HG03064 (cell line): Measurements from ENCODE around the gene CELSR1.
"Not testable (repeated sequence)": the region's sequence is repeated elsewhere in the genome, so short reads cannot be mapped to it uniquely, and the experiment has no call there.

Experiments used
- ATAC-seq: cut with Tn5 transposase; IDR thresholded peaks from one replicate; pipeline ENCODE4 v1.9.1; 2021; ENCODE audit warnings: low read depth; ENCODE audit not compliant: unreplicated experiment

CELSR1 gene

DNA sequence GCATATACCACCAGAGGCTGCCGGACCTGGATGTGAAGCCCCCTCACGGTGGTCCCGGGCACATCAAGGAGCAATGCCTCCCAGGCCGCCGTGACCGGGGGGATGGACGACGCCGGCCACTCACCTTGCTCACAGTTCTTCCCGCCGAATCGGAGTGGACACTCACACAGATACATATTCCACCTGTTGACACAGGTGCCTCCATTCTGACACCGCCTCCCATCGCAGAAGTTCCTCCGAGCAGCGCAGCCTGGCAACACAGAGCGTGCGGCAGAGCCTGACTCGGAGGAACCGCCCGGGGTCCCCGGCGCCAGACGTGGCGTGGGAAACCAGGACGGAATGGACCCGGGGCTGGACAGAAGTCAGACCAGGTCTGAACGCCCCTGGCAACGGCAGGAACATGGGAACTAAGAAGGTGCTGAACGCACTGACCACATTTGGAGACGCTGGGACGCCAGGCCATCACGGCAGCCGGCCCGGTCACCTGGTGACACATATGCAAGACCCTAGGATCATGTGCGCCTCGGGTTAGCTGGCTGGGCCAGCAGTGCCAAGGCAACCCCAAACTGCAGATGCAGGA is 127.7 kb downstream of the CELSR1 start:
- no peak for ATAC-seq

DNA sequence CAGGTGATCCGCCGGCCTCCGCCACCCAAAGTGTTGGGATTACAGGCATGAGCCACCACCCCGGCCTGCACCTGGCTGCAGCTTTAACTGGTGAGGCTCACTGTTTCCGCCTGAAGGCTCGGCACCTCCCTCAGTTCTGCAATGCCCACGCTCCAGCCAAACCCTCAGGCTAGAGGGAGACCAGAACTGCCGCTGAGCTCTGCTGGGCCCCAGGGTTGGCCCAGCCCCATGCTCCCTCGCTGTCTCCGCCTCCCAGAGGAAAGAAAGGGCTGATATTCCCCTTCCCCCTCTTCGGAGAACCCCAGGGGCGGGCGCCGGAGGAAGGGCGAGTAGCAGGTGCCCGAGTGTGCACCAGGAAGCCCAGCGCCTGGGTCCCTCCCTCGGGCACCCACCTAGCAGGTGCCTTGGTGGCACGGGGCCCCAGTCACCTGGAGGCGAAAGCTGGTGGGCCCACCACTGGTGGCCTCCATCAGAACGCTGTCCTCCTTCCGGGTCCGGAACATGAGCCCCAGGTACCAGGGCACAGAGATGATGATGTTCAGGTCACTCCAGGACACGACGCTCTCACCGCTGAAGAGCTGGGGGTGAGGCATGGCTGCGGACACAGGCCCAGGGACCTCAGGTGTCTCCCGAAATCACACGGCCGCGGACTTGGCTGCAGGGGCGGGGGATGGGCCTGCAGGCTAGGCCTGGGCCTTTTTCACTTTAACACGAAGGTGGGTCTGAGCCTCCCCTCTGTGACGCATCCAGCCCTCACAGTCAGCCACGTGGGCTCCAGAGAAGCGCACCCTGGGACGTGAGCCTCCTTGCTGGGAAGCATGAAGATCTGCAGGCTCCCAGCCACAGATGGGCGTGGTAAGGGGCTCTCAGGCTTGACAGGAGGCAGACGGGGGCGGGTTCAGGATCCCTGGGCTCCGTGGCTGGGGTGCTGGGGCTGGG is 128.6 kb downstream of the CELSR1 start:
- no peak for ATAC-seq

DNA sequence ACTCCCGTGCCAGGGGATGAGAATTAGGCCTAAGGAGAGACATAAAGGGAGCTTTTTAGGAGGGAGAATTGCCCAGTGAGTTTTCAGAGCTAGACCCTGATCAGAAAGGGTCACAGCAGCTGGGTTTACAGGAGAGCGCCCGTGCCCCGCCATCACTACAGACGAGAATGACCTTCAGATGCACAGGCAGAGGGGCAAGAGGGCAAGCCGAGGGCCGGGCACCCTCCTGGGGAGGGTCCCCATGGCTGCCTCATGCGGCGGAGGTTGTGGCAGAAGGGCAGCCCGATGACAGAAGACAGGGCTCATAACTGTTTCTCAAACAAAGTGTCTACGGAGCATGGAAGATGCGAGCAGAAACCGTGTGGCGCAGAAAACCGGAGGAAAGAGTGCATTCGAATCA is 129.7 kb downstream of the CELSR1 start:
- ATAC-seq, result no peak

DNA sequence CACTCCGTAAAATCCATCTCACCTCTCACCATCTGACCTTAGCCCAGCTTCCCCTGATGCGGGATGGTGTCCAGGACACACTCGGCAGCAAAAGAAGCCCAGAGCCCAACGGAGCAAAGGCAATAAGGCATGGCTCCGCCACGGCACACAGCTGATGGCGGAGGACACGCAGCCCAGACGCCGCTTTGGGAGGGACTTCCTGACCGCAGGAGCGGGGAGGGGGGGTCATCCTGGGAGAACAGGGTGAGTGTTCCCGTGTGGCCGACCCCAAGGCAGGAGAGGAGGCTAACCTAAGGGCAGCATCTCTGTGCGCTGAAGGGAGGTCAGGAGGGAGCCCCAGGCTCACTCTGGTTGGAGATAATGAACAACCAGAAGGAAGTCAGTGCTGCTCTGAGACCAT is 130.6 kb downstream of the CELSR1 start:
- no peak for ATAC-seq

DNA sequence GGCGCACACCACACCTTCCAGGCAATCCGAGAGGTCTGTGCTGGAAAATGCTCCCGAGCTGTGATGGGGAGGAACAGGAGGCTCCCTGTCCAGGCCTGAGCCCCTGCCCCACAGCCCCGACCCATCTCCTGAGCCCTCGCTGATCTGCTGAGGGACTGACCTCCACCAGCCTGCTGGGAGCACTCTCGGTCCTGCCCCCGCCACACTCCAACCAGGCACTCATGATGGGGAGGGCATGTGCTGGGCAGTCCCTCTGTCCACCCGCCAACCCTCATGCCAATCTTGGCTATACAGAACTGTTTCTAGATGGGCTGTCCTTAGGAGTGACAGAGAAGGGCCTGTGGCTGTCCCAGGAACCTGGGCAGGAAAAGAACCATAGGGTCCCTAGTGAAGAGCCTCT is 131.1 kb downstream of the CELSR1 start:
- no peak for ATAC-seq

DNA sequence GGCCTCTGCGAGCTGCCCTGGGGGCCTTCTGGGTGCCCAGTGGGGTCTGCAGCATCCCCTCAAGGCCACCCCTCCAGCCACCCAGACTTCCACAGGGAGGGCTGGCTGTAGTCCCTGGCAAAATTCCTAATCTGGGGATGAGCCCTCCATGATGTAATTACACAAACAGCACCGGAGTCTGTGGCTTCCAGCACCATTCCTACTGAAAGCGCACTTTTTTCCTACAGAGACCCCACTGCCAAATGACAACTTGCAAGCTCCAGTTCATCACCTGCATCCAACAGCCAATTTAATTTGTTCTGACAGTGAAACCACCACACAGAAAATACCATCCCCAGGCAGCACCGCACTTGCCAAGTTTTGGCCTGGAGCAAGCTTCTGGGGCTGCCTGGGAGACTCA is 131.5 kb downstream of the CELSR1 start:
- ATAC-seq, result no peak

DNA sequence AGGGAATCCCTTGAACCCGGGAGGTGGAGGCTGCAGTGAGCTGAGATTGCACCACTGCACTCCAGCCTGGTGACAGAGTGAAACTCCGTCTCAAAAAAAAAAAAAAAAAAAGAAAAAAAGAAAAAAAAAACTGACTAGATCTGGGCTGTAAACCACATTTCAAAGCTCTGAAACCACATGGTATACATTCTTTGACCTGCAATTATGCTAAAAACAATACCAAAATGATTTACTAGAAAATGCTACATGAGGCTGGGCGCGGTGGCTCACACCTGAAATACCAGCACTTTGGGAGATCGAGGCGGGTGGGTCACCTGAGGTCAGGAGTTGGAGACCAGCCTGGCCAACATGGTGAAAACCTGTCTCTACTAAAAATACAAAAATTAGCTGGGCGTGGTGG is 133.5 kb downstream of the CELSR1 start:
- ATAC-seq, result not testable (repeated sequence)

DNA sequence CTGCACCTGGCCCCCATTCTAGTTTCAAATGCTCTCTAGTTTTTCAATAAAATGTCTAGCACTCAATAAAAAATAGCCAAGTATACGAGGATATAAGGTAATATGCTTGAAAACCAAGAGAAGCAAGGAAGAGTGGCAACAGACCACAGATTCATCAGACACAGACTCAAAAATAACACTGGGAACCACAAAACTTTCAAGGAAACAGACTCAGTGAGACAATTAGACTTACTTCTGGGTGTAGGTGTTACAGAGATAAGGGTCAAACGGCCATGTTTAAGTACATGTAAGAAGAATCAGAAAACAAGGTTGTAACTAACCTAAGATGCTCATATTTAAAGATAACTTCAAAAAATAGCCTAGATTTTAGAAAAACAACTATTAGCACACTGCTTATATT is 134.9 kb downstream of the CELSR1 start:
- no peak for ATAC-seq

DNA sequence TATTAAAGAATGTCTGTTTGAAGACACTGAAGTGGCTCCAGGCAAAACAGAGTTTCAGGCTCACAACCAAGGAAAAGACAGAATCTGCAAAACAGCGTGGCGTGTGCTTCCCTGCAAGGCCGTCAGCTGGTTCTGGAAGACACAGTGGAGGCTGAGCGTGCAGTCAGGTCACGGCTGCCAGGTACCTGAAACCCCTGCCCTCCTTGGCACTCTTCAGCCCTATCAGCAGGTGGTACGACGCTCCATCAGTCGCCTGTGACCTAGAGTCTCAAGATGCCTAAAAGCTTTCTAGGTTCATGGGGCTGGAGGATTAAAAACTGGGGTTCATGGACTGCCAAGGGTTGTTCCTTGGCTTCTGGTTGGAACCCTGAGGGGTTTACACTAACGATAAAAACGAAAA is 136.1 kb downstream of the CELSR1 start:
- ATAC-seq, result no peak

DNA sequence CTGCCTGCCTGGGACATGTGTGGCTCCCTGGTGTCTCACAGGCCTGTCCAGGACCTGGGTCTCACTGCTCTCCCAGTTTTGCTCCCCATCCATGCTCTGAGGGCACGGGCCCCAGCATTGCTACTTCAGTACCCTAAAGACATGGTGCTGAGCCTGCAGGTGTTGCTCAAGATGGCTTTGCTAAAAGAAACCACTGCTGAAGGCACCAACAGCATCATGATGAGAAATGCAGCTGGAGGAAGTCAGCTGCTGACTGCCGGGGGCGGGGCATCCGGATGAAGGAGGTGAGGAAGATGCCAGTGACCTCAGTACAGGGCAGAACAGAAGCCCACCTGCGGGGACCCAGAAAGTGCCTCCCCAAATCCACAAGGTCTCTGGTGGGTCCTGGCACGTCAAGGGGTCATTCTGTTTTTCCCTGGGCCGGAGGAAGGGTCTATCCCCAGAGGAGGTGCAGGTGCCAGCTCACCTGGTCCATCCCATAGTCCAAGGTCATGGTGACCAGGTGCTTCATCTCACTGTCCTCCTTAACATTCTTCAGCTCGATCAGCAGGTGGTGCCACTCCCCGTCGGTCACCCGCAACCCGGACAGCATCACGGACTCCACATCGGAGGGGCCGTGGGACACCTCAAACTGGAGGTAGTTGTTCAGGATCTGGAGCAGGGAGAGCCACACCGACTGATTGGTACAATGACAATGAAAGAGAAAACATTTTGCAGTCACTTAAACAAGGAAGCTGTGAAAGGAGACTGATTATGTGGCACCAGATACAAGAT is 138.0 kb downstream of the CELSR1 start:
- no peak for ATAC-seq

DNA sequence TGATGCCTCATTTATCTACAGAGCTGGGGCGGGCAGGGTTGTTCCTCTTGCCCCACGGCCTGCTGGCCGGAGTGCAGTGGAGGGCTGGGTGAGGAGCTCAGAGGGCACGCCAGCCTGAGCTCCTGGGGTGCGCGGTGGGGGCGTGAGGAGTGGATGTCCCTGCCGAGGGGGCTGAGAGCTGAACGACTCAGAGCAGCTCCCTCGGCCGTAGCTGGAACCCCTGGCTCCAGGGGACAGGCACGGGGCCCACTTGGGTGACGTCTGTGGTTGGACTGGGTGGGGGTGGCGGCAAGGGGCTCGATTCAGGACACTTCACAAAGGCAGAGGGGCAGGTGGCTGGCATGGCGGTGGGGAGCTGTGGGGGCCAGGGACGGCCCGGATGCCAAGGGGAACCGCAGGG is 139.5 kb downstream of the CELSR1 start:
- no peak for ATAC-seq

DNA sequence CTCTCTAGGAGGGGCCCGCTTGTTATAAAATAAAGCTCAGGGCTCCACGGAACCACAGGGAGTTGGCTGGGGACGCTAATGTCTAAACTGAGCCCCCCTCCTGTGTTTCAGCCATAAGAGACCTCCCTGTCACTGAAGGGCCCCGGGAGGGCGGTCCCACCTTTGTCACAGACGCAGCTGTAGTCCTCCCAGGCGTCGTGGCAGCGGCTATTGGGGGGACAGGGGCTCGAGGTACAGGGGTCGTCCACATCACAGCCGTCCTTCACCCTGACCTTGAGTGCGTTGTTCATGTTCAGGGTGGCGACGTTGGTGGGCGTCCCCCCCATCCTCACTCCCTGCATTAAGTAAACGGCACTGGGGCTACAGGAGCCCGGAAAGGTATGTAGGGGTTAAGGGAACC is 139.9 kb downstream of the CELSR1 start:
- no peak for ATAC-seq

DNA sequence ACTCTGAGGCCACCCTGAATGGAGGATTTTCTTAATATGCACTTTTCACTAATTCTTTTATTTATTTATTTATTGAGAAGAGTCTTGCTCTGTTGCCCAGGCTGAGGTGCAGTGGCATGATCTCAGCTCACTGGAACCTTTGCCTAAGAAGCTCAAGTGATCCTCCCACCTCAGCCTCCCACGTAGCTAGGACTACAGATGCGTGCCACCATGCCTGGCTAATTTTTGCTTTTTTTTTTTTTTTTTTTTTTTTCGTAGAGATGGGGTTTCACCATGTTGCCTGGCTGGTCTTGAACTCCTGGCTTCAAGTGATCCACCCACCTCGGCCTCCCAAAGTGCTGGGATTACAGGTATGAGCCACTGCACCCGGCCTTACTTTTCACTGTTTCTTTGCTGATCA is 140.4 kb downstream of the CELSR1 start:
- ATAC-seq, result not testable (repeated sequence)

DNA sequence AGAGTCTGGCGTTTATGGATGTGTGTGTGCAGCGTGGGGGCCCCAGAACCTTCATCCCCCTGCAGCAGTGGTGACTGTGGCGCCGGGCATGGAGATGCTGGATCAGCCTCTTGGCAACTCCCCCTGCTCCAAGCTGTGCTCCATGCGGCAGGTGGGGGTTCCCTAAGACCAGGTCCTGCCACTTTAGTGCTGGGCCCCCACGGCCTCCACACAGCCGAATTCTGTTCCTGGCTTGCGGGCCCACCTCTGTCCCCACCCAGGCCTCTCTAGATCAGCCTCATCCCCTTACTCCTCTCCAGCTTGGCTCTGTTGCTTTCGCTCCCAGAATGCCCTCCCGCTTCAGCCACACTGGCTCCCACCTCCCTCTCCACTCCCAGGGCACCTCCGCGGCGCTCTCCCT is 142.3 kb downstream of the CELSR1 start:
- ATAC-seq, result no peak

DNA sequence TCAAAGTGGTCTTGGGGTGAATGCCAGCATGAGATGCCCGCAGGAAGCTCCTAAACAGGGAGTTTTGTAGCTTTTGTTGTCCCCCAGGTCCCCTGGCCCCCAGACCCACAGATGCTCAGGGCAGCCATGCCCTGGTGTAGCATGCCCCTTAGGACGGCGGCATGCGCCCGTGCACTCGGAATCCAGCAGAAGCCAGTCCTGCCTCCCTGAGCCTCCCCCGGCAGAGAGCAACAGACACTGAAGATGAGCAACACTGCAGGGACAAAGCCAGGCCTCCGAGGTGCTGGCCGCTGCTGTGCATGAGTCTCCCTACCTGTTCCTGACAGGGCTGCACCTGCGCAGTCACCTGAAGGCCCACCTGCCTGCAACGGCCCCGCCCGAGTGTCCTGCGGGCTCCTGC is 142.8 kb downstream of the CELSR1 start:
- ATAC-seq, result no peak

DNA sequence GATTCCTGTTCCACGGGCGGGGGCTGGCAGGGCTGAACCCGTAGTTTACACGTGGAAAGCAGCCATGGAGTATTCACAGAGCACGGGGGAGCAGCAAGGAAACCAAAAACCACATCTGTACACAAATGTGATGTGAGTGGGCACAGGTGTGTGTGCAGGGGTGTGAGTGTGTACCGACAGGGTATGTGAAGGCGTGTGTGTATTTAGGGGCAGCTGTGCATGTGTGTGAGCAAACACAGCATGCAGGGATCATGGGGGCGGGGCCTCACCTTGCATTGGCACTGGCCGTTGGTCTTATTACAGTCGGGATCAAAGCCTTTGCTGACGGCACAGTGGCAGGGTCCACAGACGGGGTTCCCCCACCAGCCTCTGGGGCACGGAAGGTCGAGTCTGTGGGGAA is 143.5 kb downstream of the CELSR1 start:
- no peak for ATAC-seq

DNA sequence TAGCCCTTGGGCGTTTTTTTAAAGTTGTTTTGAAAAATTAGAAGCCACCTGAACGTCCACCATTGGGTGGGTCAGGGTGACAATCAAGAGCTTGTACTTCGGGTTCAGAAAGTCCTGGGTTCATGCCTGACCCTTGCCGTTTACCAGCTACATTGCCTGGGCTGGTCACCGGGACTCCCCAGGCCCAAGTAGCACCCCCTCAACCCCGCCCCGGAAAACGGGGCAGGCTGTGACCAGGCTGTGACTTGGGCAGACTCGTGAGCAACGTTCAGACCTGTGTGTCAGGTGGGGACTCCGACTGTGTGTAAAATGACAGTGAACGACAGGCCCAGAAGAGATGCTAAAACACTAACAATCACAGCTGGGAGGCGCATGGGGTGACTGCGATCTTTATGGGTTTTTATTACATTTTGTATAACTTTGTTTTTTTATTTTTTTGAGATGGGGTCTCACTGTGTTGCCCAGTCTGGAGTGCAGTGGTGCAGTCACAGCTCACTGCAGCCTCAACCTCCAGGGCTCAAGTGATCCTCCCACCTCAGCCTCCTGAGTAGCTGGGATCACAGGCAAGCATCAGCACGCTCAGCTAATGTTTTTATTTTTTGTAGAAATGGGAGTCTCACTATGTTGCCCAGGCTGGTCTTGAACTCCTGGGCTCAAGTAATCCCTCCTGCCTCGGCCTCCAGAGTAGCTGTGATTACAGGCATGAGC is 145.1 kb downstream of the CELSR1 start:
- no peak for ATAC-seq

DNA sequence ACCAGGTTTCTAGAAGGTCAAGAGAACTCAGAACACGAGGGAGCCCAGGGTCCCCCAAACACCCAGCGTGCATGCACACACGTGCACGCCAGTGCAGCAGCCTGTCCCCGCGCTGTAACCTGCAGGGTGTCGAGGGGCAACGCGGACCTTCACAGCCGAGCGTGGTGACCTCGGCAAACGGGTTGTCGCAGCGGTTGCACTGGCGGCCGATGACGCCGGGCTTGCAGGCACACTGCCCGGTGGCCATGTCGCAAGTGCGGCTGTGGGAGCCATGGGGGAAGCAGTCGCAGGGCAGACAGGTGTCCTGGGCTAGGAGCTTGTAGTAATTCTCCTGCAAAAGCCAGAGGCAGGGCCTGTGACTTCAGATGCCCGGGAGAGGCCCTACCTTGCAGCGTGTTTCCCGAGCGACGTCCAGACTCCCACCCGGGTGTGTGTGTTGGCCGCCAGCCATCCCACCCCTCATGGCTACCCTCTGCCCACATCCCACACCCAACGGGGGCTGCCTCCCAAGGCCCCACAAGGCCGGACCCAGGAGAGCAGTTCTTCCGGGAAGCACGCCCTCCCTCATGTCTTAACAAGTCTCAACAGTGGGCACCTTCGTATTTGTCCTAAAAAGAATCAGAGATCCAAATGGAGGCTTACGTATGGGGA is 145.8 kb downstream of the CELSR1 start:
- ATAC-seq, result no peak

DNA sequence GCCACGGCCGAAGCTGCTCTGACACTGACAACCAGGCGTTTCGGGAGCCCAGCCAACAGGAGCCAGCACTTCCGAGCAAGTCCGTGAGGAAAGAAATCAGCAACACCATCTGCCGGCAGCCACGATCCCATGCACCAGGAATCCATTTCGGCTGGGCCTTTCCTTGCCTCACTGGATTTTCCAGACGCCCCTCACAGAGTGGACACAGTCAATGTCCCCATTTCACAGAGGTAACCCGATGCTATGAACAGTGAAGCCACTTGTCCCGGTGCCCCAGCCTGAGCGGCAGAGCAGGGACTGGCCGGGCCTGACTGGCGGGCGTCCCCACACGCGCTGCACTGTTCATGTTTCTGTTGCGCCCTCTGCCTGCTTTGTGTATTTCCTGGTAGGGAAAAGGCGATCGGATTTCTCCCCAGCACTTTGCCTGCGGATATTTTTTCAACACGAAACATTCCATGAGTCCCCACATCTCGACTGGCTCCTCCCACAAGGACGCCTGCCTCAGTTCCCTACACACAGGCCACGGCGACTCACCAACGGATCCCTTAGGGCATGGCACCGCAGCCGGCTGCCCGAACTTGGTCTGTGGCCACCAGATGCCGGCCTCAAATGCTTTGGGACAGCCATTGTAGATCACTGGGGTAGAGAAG is 146.6 kb downstream of the CELSR1 start:
- no peak for ATAC-seq

DNA sequence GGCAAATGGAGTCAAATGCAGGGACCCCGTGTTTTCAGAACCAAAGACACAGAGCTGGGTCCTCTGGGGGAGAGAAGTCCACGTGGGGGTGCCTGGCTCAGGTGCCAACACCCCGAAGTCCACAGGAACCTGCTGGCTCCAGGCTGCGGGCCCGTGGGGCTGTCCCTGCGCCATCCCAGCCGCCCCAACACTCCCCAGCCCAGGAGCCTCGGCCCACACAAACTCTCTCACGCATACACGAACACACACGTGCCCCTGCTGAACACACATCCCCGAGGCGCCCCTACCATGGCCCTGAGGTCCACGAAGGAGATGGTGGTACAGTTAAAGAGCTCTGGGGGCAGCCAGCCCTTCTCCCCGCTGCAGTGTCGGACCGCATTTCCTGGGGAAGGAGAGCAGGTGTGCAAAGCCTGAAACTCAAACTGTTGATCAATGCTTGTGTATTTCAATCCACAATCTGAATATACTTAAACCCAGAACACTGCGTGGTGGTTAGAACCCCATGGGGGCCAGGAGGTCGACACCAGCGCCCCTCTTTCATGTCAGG is 147.2 kb downstream of the CELSR1 start:
- ATAC-seq, result no peak
